ENCODE results near the gene SH3BP5L. TPM values are rescaled to one million over a fixed set of nuclear protein-coding genes. Genes with fewer than 3 reads are reported as not detected.

SH3BP5L gene
- total and polyA plus RNA-seq, 2 of the 13 experiments (the other 11 are each of a cell fraction or from before 2014, with no cell fraction given), result 10.3 to 14.9 TPM

DNA sequence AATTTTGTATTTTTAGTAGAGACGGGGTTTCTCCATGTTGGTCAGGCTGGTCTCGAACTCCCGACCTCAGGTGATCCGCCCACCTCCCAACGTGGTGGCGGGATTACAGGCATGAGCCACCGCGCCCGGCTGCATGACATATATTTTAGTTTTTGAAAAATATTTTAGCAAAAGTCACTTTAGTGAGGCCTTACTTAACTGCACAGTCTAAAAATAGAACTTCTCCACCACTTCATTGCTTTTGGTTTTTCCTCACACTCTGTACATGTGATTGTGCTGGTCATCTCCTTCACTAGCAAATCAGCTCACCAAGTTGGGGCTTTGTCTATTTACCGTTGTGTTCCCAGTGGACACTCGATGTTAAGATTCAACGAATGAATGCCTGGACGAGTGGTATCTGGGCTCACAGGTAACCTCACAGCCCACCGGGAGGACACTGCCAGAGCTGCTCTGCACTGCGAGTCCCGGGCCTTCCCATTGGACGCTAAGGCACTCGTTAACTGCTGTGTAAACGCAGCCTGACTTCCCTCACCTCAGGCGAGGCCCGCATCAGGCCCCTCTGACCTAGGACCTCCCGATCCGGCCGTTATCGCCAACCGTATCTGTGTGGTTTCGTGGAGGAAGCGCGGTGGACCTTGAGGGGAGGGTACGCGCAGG is 47.2 kb upstream of the SH3BP5L start (continued):
- TF ChIP-seq, protein P1, sequence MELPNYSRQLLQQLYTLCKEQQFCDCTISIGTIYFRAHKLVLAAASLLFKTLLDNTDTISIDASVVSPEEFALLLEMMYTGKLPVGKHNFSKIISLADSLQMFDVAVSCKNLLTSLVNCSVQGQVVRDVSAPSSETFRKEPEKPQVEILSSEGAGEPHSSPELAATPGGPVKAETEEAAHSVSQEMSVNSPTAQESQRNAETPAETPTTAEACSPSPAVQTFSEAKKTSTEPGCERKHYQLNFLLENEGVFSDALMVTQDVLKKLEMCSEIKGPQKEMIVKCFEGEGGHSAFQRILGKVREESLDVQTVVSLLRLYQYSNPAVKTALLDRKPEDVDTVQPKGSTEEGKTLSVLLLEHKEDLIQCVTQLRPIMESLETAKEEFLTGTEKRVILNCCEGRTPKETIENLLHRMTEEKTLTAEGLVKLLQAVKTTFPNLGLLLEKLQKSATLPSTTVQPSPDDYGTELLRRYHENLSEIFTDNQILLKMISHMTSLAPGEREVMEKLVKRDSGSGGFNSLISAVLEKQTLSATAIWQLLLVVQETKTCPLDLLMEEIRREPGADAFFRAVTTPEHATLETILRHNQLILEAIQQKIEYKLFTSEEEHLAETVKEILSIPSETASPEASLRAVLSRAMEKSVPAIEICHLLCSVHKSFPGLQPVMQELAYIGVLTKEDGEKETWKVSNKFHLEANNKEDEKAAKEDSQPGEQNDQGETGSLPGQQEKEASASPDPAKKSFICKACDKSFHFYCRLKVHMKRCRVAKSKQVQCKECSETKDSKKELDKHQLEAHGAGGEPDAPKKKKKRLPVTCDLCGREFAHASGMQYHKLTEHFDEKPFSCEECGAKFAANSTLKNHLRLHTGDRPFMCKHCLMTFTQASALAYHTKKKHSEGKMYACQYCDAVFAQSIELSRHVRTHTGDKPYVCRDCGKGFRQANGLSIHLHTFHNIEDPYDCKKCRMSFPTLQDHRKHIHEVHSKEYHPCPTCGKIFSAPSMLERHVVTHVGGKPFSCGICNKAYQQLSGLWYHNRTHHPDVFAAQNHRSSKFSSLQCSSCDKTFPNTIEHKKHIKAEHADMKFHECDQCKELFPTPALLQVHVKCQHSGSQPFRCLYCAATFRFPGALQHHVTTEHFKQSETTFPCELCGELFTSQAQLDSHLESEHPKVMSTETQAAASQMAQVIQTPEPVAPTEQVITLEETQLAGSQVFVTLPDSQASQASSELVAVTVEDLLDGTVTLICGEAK (IDR thresholded peaks at IDR 0.05), result no peak
- TF ChIP-seq, protein P1 (CRISPR knock-in tag; IDR thresholded peaks at IDR 0.05), result peak; percentile 55
- TF ChIP-seq ZNF451 (CRISPR knock-in tag; IDR thresholded peaks at IDR 0.05) (no peak), ZNF180 (CRISPR knock-in tag; IDR thresholded peaks at IDR 0.05; ENCODE audit: borderline replicate concordance, low read depth) (no peak), ZNF3 (CRISPR knock-in tag; IDR thresholded peaks at IDR 0.05) (no peak), CC2D1A (CRISPR knock-in tag; IDR thresholded peaks at IDR 0.05) (no peak), ARNTL (CRISPR knock-in tag; IDR thresholded peaks at IDR 0.05) (no peak), ZNF383 (CRISPR knock-in tag; IDR thresholded peaks at IDR 0.05; ENCODE audit: borderline replicate concordance) (0 out of 2 replicates have a peak, but pooled peaks have one; percentile 12), ATF1 (CRISPR knock-in tag; IDR thresholded peaks at IDR 0.05) (no peak), ZNF317 (CRISPR knock-in tag; IDR thresholded peaks at IDR 0.05) (no peak), TIGD3 (CRISPR knock-in tag; IDR thresholded peaks at IDR 0.05; ENCODE audit: borderline replicate concordance) (0 out of 2 replicates have a peak, but pooled peaks have one; percentile 25), MEIS2 (CRISPR knock-in tag; IDR thresholded peaks at IDR 0.05) (no peak), ZNF75D (CRISPR knock-in tag; IDR thresholded peaks at IDR 0.05; ENCODE audit: borderline replicate concordance) (no peak), MTF2 (CRISPR knock-in tag; IDR thresholded peaks at IDR 0.05; ENCODE audit: borderline replicate concordance) (no peak), GLI4 (CRISPR knock-in tag; IDR thresholded peaks at IDR 0.05; ENCODE audit: borderline replicate concordance) (no peak), ZIK1 (CRISPR knock-in tag; IDR thresholded peaks at IDR 0.05; ENCODE audit: borderline replicate concordance, low read depth) (no peak; the same call in 1 of the 2 replicates), GTF2F1 (IDR thresholded peaks at IDR 0.05; ENCODE audit: low read length) (no peak), ZNF878 (CRISPR knock-in tag; IDR thresholded peaks at IDR 0.05) (peak; percentile 58; the same call in 1 of the 2 replicates), FOXA3 (CRISPR knock-in tag; IDR thresholded peaks at IDR 0.05) (peak; percentile 50; the same call in 1 of the 2 replicates), ATRX (CRISPR knock-in tag; IDR thresholded peaks at IDR 0.05; ENCODE audit: borderline replicate concordance) (no peak), NR1H2 (CRISPR knock-in tag; IDR thresholded peaks at IDR 0.05; ENCODE audit: borderline replicate concordance, low read depth) (no peak), ZBTB1 (CRISPR knock-in tag; IDR thresholded peaks at IDR 0.05; ENCODE audit: borderline replicate concordance) (no peak)
